ENCODE data around the gene KCMF1.

KCMF1 gene

DNA sequence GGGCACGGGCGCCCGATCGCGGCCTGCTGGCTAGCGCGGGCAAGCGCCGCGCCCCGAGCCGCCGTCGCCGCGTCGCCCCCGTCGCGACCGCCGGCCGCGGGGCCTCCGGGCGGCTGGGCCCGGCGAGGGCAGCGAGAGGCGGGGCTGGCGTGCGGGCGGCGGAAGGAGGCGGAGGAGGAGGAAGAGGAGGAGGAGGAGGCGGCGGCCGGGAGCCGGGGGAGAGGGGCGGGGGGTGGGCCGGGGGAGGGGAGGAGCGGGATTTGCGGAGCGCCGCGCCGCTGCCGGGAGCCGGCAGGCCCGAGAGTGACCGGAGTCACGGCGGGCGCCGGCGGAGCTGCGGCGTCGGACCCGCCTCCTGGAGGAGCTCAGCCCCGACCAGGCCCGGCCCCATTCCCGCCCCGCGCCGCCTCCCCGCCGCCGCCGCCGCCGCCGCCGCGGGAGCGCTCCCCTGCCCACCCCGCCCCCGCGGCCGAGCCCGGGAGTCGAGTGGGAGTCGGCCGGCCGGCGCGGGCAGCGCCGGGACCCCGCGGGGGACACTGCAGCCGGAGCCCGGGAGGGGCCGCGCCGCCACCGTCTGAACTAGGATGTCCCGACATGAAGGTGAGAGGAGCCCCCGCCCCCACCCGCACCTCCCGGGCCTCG is at the start of gene KCMF1:
TSS of gene KCMF1 (plus strand) at position 294 of the 642 bp plus-strand sequence. CDS start at position 585, 291 bp downstream.
- peak; percentile 79 for DNase-seq

DNA sequence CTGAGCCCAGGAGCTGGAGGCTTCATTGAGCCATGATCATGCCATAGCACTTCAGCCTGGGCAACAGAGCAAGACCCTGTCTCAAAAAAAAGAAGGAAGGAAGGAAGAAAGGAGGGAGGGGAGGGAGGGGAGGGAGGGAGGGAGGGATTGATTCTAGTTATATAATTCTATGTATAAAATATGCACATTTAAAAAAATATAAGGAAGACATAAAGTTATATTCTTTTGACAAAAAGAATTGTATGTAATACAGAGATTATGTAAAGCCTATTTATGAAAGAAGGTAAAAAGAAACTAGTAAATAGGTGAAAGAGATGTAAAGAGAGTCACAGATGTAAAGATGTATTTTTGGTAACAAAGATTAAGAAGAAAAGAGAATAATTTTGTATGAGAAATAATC is 48.0 kb upstream of the KCMF1 start:
- DNase-seq: no peak

GRCh38 chr2:84924173-84925106 is 46.5 kb upstream of the KCMF1 start:
- peak; percentile 80 for DNase-seq

DNA sequence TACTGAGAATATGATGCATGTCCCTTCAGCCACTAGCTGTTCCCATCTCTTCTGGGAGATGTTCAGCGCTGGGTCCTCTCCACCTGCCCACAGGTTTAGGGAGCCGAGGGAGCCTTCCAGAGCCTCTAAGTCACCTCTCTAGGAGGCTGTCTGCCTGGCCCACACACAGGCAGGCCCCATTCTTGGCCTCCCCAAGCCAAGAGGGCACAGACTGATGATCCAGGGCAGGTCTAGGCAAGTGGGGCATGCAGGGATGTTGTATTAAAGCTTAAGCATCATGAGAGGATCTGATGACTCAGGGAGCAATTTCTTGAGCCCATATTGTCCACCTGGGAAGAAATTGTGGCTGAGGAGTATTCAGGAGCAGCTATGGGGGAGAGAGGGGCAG is 45.6 kb upstream of the KCMF1 start:
- no peak for DNase-seq

GRCh38 chr2:84925724-84926376 is 45.1 kb upstream of the KCMF1 start:
- DNase-seq: peak; percentile 98

- no peak for DNase-seq
Measured at GRCh38 chr2:84927275-84927627, 43.7 kb upstream of the KCMF1 start.

GRCh38 chr2:84931384-84931821 is 39.6 kb upstream of the KCMF1 start:
- DNase-seq: no peak

DNA sequence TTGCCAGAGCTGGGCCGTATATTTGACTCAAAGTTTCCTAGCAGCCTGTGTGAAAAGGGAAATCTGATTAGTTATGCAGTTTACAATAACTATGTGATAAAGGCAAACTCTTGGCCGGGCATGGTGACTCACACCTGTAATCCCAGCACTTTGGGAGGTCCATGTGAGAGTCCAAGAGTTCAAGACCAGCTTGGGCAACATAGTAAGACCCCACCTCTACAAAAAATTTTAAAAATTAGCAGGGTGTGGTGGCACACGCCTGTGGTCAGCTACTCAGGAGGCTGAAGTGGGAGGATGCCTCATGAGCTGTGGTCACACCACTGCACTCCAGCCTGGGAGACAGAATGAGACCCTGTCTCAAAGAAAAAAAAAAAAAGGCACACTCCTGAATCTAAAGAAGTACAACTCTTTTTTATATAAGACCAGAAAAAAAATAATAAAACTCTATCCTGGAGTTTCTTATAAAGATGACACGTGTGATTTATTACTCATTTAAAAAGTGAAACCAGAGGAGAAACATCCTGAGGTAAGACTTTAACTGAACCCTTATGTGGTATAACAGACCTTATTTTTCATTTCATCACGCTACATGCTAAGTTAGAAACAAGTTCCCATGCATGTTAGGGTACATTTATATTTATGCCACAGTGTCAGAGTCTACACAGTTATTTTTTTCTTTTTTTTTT is 32.6 kb upstream of the KCMF1 start:
- DNase-seq: peak; percentile 50

DNA sequence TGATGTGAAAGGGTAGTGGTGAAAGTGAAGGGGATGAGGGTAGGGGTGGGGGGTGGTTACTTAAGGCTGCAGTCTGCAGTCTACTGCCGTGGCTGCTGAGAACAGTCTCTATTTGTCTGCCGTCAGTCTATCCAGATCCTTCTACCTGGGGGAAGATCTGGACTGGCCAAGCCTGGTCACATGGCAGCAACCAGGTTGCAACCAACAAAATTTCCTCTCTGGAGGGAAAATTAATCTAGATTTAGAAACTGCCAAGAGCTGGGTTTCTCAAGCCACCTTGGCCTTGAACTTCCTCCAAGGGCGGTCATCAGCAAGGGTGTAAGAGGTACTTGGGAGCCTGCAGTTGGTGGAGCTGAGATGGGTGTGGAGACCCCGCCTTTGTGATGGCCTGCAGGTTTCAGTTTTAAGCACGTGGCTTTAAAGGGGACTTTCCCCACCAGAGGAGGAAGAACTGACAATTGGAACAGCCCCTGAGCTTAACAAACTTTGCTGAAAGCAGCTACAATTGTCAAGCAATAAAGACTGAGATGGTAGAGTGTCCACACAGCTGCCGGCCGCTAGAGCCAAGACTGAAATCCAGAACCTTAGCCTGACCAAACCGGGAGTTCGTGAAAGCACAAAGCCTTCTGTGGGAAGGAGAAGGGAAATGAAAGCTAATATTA is 31.4 kb upstream of the KCMF1 start:
- peak; percentile 88 for DNase-seq

- no peak for DNase-seq
Measured at GRCh38 chr2:84940088-84940470, 30.9 kb upstream of the KCMF1 start.

DNA sequence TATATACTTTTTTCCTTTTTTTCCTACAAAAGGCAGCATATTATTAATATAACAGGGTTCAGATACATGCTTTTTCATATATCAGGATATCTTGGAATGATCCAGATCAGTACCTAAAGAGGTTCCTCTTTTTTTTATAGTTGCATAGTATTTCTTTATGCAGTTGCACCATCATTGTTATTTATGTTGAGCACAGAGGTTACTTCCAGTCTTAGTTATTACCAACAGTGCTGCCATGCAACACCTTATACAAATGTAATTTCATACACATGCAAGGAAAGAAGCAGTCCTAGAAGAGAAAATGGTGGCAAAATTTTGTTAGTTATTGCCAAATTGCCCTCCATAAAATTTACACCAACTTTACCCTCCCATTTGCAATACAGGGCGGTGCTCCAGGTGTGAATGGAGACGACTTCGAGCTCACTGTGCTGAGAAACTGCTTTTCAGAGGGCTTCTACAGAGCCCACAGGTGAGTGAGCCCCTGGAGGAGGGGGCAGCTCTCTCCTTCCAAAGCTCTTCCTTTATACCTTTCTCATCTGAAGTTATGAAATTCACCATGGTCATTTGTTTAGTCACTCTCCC is 30.0 kb upstream of the KCMF1 start:
- DNase-seq: no peak

DNA sequence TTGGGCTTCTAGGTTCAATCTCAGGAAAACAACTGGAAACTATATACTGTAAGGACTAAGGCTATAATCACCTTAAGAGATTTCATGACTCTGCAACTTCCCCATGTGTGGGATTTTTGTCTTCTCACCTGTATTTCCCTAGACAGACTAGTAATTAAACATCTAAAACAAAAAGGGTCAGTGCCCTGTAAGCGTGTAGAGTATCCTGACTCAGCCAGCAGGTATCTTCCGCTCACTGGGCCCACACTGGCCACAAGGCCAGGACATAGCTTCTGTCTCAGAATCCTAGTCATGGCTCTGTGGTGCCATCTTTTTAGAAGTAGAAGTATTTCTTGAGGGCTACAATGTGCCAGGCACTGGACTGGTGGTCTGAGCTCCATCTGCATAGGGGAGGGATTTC is 28.8 kb upstream of the KCMF1 start:
- DNase-seq: no peak

DNA sequence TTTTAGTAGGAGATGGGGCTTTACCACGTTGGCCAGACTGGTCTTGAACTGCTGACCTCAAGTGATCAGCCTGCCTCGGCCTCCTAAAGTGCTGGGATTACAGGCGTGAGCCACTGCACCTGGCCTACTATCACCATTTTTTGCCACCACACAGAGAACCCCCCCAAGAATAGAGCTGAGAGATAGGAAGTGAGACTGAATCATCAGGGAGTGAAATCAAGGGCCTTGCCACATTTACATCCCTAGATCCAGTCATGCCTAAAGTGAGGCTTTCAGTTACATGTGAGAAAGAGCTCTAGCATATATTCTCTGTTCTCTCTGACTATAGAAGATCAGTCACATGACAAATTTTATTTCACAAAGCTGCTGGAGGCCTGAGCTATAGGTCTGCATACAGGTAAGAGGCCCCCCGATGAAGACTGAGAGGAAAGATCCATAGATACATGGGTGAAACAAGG is 28.0 kb upstream of the KCMF1 start:
- DNase-seq: no peak

DNA sequence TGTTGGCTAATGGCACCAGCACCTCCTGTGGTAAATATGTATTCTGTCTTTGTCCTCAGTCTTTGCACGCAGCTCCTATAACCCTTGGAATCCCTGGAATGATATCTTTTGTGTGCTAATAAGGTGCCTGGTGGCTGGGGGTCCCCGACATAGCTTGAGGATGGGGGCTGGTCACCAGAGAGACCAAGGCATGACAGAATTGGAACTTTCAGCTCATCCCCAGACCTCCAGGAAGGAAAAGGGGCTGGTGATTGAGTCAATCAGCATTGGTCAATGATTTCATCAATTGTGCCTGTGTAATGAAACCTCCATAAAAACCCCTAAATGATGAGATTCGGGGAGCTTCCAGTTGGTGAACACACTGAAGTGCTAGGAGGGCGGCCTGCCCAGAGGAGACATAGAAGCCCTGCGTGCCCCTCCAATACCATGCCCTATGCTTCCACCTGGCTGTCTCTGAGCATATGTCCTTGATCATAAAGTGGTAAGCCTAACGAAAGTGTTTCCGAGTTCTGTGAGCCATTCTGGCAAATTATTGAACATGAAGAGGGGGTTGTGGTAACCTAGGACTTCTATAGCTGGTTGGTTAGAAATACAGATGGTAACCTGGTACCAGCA is 26.6 kb upstream of the KCMF1 start:
- no peak for DNase-seq

DNA sequence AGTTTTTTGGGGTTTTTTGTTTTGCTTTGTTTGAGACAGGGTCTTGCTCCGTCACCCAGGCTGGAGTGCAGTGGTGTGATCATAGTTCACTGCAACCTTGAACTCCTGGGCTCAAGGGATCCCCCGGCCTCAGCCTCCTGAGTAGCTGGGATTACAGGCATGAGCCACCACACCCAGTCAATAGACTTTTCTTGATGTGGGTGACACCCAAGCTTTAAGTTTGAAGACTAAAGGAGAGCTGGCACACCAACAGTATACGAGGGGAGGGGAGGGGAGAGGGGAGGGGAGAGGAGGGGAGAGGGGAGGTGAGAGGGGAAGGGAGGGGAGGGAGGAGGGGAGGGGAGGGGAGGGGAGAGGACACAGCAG is 25.1 kb upstream of the KCMF1 start:
- peak; percentile 48 for DNase-seq

DNA sequence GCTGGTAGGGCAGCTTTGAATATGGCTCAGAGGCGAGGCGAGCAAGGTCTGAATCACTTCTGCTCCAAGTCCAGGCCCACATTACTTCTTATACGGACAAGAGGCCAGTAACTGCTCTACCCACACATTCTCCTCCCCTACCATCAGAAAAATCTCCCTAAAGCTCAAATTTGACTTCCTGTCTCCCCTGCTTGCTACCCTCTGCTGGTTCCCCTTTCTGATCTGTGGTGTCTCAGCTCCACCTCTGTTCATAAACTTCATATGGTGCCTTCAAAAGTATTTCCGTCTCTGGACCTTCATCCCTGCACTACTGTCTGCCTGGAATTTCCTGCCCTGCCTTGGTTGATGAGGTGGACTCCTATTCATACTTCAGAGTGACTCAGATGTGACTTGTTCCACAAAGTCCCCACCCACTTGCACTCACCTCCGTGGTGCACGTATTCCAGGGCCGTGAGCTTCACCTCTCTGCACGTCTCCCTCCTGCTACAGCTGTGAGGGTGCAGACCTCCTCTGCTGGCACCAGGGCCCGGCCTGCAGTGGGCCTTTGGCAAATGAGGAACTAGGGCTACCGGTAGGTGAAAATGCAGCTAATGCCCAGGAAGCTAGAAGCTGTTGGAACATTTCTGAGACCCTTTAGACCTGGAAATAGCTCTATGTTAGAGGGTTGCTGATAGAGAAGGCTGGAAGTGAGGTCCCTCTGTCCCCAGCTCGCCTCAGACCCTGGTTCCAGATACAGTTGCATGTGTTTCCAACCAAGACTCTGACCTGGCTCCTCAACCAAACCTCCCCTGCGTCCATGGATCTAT is 24.6 kb upstream of the KCMF1 start:
- DNase-seq: peak; percentile 60

DNA sequence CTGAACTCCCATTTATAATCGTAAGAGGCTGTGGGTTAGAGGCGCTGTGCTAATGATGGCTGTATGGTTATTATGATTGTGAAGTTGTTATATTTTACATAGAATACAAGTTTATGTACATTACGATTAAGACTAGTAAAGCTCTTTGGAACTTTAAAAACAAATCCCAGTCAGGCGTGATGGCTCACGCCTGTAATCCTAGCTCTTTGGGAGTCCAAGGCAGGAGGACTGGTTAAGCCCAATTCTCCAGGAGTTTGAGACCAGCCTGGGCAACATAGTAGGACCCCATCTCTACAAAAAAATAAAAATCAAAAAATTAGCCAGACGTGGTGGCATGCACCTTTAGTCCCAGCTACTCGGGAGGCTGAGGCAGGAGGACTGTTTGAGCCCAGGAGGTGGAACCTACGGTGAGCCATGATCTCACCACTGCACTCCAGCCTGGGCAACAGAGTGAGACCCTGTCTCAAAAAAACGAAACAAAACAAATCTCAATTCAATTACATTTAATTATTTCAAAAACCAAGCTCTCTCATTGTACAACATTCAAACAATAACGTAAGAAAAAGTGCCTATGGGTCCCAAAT is 23.9 kb upstream of the KCMF1 start:
- DNase-seq: no peak

GRCh38 chr2:84953535-84953934 is 17.4 kb upstream of the KCMF1 start:
- no peak for DNase-seq

- DNase-seq: no peak
Measured at GRCh38 chr2:84954329-84954728, 16.6 kb upstream of the KCMF1 start.
